K562 (cell line): ENCODE results near the gene GJB2. TPM values are rescaled to one million over a fixed set of nuclear protein-coding genes. Genes with fewer than 3 reads are reported as not detected.
A peak's percentile ranks its signal among the peaks of the same experiment; 100 is the strongest.

Experiments used
- BRF1 ChIP-seq: IDR thresholded peaks from 3 replicates; pipeline ENCODE4 v1.6.1; 2011; ENCODE audit warnings: borderline replicate concordance, mild to moderate bottlenecking; ENCODE audit not compliant: insufficient read length; ENCODE audit errors: extremely low read depth
- CREM ChIP-seq: IDR thresholded peaks from 2 replicates; pipeline ENCODE4 v1.6.1; 2014; ENCODE audit warnings: antibody characterized with exemption, low read depth
- EZH2 ChIP-seq: IDR thresholded peaks from 2 replicates; pipeline ENCODE4 v1.6.1; 2012; ENCODE audit warnings: low read depth, mild to moderate bottlenecking, inconsistent platforms, low read length, borderline replicate concordance
- FOXA3 ChIP-seq, 2 experiments: fragments of 450-650 bp in 1 of 2; sonication (generic) in 1 of 2; formaldehyde crosslinking; IDR thresholded peaks in 1 of 2; conservative IDR thresholded peaks in 1 of 2; 2 replicates each; pipeline versions ENCODE4 v1.4.0 to v1.8.0; 2020 to 2022; ENCODE audit warnings: mild to moderate bottlenecking in 2 of 2, missing genetic modification reagents in 1 of 2
- MEF2D ChIP-seq: conservative IDR thresholded peaks from 2 replicates; pipeline ENCODE4 v1.6.1; 2016; ENCODE audit warnings: low read depth, missing genetic modification characterization, missing compliant biosample characterization
- NFIC ChIP-seq: fragments of 450-650 bp; IDR thresholded peaks from 2 replicates; pipeline ENCODE4 v1.6.1; 2017; ENCODE audit warnings: mild to moderate bottlenecking, inconsistent platforms
- NFIX ChIP-seq: fragments of 250-450 bp; sonication (Bioruptor Pico); IDR thresholded peaks from 2 replicates; pipeline ENCODE4 v1.4.0; 2020; ENCODE audit warnings: low read depth, mild to moderate bottlenecking, moderate library complexity
- PCBP1 ChIP-seq: fragments of 200-400 bp; formaldehyde crosslinking; IDR thresholded peaks from 2 replicates; pipeline ENCODE4 v1.6.1; 2018; ENCODE audit warnings: mild to moderate bottlenecking, low read depth, low read length; ENCODE audit not compliant: poor library complexity, severe bottlenecking
- POLR2AphosphoS2 ChIP-seq: IDR thresholded peaks from 2 replicates; pipeline ENCODE4 v1.6.1; 2012; ENCODE audit warnings: low read length, improper control_type of control experiment
- POLR2G ChIP-seq: fragments of 200-400 bp; formaldehyde crosslinking; IDR thresholded peaks from 2 replicates; pipeline ENCODE4 v1.6.1; 2017; ENCODE audit warnings: low read depth, mild to moderate bottlenecking, antibody characterized with exemption, low read length, moderate library complexity
- SOX6 ChIP-seq: fragments of 450-650 bp; IDR thresholded peaks from 2 replicates; pipeline ENCODE4 v1.6.1; 2014; ENCODE audit warnings: mild to moderate bottlenecking
- TAF15 ChIP-seq: fragments of 200-400 bp; formaldehyde crosslinking; IDR thresholded peaks from 2 replicates; pipeline ENCODE4 v1.6.1; 2017; ENCODE audit warnings: mild to moderate bottlenecking, low read depth, low read length, moderate library complexity
- ZNF24 ChIP-seq: fragments of 450-650 bp; IDR thresholded peaks from 2 replicates; pipeline ENCODE4 v1.6.1; 2016
- ZNF583 ChIP-seq: fragments of 250-450 bp; sonication (Bioruptor Pico); IDR thresholded peaks from 2 replicates; pipeline ENCODE4 v1.4.0; 2020
- polyA plus RNA-seq, 8 experiments: library from polyadenylated mRNA; depleted of rRNA in 4 of 8; stranded (reverse) in 5 of 8; unstranded in 3 of 8; fragments of >200 nt; fragmentation: Nextera tagmentation in 2 of 8; fragmentation: Illumina TruSeq in 1 of 8; extraction: Ambion mirVana in 2 of 8; extraction: Trizol in 1 of 8; gene quantifications; 2 replicates each; pipeline versions ENCODE4 v1.2.1 to v1.2.3, GENCODE V29; 2011 to 2014; ENCODE audit warnings: inconsistent platforms in 1 of 8, missing spikeins in 1 of 8
- total RNA-seq, 7 experiments: library from RNA; depleted of rRNA in 6 of 7; stranded (reverse); fragments of >200 nt in 6 of 7; fragmentation: Illumina TruSeq in 2 of 7; extraction: Trizol in 2 of 7; gene quantifications; 2 replicates each; pipeline versions ENCODE4 v1.2.1 to v1.2.3, GENCODE V29; 2011 to 2021; ENCODE audit warnings: low replicate concordance in 1 of 7
- TF ChIP-seq, protein P1 (sequence below): sonication (generic); formaldehyde crosslinking; IDR thresholded peaks from 2 replicates; pipeline ENCODE4 v1.9.0; 2022; ENCODE audit warnings: mild to moderate bottlenecking, missing genetic modification reagents
- TF ChIP-seq, protein P2 (sequence below), 3 experiments: IDR thresholded peaks in 2 of 3; conservative IDR thresholded peaks in 1 of 3; 2 replicates each; pipeline ENCODE4 v1.5.1; 2011 to 2012; ENCODE audit warnings: low read length in 3 of 3, mild to moderate bottlenecking in 3 of 3, control low read depth in 2 of 3, improper control_type of control experiment in 1 of 3, inconsistent platforms in 1 of 3, low read depth in 1 of 3, mixed read lengths in 1 of 3, moderate library complexity in 1 of 3; ENCODE audit not compliant: insufficient read depth in 2 of 3
- TF ChIP-seq, protein P3 (sequence below): fragments of 450-650 bp; conservative IDR thresholded peaks from 2 replicates; pipeline ENCODE4 v1.6.1; 2016; ENCODE audit warnings: missing genetic modification characterization, low read depth, mild to moderate bottlenecking, control low read depth, missing compliant biosample characterization
- TF ChIP-seq, protein P4 (sequence below): conservative IDR thresholded peaks from 2 replicates; pipeline ENCODE4 v1.6.1; 2011; ENCODE audit warnings: low read depth, mild to moderate bottlenecking, low read length; ENCODE audit not compliant: control insufficient read depth
- TF ChIP-seq, protein P5 (sequence below): sonication (generic); formaldehyde crosslinking; IDR thresholded peaks from 2 replicates; pipeline ENCODE4 v1.8.0; 2022; ENCODE audit warnings: missing genetic modification reagents, mild to moderate bottlenecking, borderline replicate concordance

Gene GJB2
- total and polyA plus RNA-seq, 9 of the 15 experiments (the other 6 are each of a cell fraction or from before 2014, with no cell fraction given) = not detected

DNA sequence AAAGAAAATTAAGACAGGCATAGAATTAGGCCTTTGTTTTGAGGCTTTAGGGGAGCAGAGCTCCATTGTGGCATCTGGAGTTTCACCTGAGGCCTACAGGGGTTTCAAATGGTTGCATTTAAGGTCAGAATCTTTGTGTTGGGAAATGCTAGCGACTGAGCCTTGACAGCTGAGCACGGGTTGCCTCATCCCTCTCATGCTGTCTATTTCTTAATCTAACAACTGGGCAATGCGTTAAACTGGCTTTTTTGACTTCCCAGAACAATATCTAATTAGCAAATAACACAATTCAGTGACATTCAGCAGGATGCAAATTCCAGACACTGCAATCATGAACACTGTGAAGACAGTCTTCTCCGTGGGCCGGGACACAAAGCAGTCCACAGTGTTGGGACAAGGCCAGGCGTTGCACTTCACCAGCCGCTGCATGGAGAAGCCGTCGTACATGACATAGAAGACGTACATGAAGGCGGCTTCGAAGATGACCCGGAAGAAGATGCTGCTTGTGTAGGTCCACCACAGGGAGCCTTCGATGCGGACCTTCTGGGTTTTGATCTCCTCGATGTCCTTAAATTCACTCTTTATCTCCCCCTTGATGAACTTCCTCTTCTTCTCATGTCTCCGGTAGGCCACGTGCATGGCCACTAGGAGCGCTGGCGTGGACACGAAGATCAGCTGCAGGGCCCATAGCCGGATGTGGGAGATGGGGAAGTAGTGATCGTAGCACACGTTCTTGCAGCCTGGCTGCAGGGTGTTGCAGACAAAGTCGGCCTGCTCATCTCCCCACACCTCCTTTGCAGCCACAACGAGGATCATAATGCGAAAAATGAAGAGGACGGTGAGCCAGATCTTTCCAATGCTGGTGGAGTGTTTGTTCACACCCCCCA lies 3.8 kb downstream of the GJB2 start (continued):
- no peak for TF ChIP-seq TAF15
- TF ChIP-seq ZNF24 = 0 out of 2 replicates have a peak, but pooled peaks have one; percentile 36
- no peak for TF ChIP-seq NFIX (CRISPR knock-in tag)
- no peak for TF ChIP-seq ZNF583
- TF ChIP-seq POLR2G = no peak
- TF ChIP-seq, protein P1, sequence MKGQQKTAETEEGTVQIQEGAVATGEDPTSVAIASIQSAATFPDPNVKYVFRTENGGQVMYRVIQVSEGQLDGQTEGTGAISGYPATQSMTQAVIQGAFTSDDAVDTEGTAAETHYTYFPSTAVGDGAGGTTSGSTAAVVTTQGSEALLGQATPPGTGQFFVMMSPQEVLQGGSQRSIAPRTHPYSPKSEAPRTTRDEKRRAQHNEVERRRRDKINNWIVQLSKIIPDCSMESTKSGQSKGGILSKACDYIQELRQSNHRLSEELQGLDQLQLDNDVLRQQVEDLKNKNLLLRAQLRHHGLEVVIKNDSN = peak; percentile 48
- TF ChIP-seq, protein P2, sequence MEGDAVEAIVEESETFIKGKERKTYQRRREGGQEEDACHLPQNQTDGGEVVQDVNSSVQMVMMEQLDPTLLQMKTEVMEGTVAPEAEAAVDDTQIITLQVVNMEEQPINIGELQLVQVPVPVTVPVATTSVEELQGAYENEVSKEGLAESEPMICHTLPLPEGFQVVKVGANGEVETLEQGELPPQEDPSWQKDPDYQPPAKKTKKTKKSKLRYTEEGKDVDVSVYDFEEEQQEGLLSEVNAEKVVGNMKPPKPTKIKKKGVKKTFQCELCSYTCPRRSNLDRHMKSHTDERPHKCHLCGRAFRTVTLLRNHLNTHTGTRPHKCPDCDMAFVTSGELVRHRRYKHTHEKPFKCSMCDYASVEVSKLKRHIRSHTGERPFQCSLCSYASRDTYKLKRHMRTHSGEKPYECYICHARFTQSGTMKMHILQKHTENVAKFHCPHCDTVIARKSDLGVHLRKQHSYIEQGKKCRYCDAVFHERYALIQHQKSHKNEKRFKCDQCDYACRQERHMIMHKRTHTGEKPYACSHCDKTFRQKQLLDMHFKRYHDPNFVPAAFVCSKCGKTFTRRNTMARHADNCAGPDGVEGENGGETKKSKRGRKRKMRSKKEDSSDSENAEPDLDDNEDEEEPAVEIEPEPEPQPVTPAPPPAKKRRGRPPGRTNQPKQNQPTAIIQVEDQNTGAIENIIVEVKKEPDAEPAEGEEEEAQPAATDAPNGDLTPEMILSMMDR (IDR thresholded peaks at IDR 0.05 in 2 of 3, conservative IDR thresholded peaks at IDR 0.05 in 1 of 3; ENCODE audit: insufficient read depth in 2 of 3, low read depth in 1 of 3, low read length in 3 of 3) = peak; percentile 61 to 77 (median 69)
- TF ChIP-seq, protein P3, sequence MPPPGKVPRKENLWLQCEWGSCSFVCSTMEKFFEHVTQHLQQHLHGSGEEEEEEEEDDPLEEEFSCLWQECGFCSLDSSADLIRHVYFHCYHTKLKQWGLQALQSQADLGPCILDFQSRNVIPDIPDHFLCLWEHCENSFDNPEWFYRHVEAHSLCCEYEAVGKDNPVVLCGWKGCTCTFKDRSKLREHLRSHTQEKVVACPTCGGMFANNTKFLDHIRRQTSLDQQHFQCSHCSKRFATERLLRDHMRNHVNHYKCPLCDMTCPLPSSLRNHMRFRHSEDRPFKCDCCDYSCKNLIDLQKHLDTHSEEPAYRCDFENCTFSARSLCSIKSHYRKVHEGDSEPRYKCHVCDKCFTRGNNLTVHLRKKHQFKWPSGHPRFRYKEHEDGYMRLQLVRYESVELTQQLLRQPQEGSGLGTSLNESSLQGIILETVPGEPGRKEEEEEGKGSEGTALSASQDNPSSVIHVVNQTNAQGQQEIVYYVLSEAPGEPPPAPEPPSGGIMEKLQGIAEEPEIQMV (tag) = no peak
- TF ChIP-seq SOX6 = no peak
- no peak for TF ChIP-seq POLR2AphosphoS2
- TF ChIP-seq, protein P4, sequence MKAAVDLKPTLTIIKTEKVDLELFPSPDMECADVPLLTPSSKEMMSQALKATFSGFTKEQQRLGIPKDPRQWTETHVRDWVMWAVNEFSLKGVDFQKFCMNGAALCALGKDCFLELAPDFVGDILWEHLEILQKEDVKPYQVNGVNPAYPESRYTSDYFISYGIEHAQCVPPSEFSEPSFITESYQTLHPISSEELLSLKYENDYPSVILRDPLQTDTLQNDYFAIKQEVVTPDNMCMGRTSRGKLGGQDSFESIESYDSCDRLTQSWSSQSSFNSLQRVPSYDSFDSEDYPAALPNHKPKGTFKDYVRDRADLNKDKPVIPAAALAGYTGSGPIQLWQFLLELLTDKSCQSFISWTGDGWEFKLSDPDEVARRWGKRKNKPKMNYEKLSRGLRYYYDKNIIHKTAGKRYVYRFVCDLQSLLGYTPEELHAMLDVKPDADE = no peak
- TF ChIP-seq BRF1 = no peak
- no peak for TF ChIP-seq NFIC
- peak; percentile 49; the same call in 1 of the 2 replicates for TF ChIP-seq CREM
- no peak for TF ChIP-seq FOXA3 (CRISPR knock-in tag; conservative IDR thresholded peaks at IDR 0.05 in 1 of 2, IDR thresholded peaks at IDR 0.05 in 1 of 2)
- TF ChIP-seq PCBP1 = no peak
- TF ChIP-seq, protein P5, sequence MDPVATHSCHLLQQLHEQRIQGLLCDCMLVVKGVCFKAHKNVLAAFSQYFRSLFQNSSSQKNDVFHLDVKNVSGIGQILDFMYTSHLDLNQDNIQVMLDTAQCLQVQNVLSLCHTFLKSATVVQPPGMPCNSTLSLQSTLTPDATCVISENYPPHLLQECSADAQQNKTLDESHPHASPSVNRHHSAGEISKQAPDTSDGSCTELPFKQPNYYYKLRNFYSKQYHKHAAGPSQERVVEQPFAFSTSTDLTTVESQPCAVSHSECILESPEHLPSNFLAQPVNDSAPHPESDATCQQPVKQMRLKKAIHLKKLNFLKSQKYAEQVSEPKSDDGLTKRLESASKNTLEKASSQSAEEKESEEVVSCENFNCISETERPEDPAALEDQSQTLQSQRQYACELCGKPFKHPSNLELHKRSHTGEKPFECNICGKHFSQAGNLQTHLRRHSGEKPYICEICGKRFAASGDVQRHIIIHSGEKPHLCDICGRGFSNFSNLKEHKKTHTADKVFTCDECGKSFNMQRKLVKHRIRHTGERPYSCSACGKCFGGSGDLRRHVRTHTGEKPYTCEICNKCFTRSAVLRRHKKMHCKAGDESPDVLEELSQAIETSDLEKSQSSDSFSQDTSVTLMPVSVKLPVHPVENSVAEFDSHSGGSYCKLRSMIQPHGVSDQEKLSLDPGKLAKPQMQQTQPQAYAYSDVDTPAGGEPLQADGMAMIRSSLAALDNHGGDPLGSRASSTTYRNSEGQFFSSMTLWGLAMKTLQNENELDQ (CRISPR knock-in tag) = no peak
- TF ChIP-seq EZH2 = no peak
- no peak for TF ChIP-seq MEF2D
